Heart right ventricle (tissue), 16 donors: ENCODE results near the gene PPP1R10. TPM values are rescaled to one million over a fixed set of nuclear protein-coding genes. Genes with fewer than 3 reads are reported as not detected.

Experiments
- ATAC-seq, 8 donors: fragments of 200-7000 bp; cut with Tn5 transposase; one replicate each; pipeline ENCODE4 v1.9.1; 2020; ENCODE audit warnings: mild to moderate bottlenecking in 8 of 8, moderate library complexity in 8 of 8, moderate number of reproducible peaks in 1 of 8
- DNase-seq, 2 donors: peaks; one replicate each; pipeline ENCODE4 v3.0.0-alpha.2; 2020
- H3K27ac ChIP-seq, 10 donors: fragments of 200-600 bp; sonication (generic) in 2 of 10; one replicate each; pipeline versions ENCODE4 v1.5.0 to v1.8.0; 2020 to 2022; ENCODE audit warnings: mild to moderate bottlenecking in 3 of 10
- H3K27me3 ChIP-seq, 7 donors: fragments of 200-600 bp; one replicate each; pipeline ENCODE4 v1.8.0; 2021 to 2022; ENCODE audit warnings: mild to moderate bottlenecking in 2 of 7
- H3K36me3 ChIP-seq, 9 donors: fragments of 200-600 bp; sonication (generic) in 1 of 9; one replicate each; pipeline versions ENCODE4 v1.5.0 to v1.8.0; 2020 to 2022; ENCODE audit warnings: mild to moderate bottlenecking in 2 of 9
- H3K4me1 ChIP-seq, 9 donors: fragments of 200-600 bp; sonication (generic) in 1 of 9; one replicate each; pipeline versions ENCODE4 v1.5.0 to v1.8.0; 2020 to 2022; ENCODE audit warnings: mild to moderate bottlenecking in 4 of 9
- H3K4me3 ChIP-seq, 10 donors: fragments of 200-600 bp; sonication (generic) in 2 of 10; one replicate each; pipeline versions ENCODE4 v1.5.0 to v1.8.0; 2020 to 2022; ENCODE audit warnings: mild to moderate bottlenecking in 7 of 10, moderate library complexity in 2 of 10
- H3K9me3 ChIP-seq, 11 donors: fragments of 200-600 bp in 10 of 11; sonication (generic) in 2 of 11; one replicate each; pipeline versions ENCODE4 v1.5.0 to v1.8.0; 2013 to 2022; ENCODE audit warnings: mild to moderate bottlenecking in 2 of 11, control low read depth in 1 of 11, moderate library complexity in 1 of 11
- WGBS, 2 donors: extraction: QIAGEN DNeasy Blood & Tissue Kit; methylation state at CpG; one replicate each; pipeline ENCODE4 v1.1.7; 2013; ENCODE audit warnings: inconsistent platforms in 1 of 2; 5-methylcytosine and 5-hydroxymethylcytosine counted together
- intact Hi-C, 10 donors: fragments of 100-400 bp; cut with DNase I; formaldehyde crosslinking; loops; one replicate each; pipeline versions ENCODE4 v1.11.1 to v1.14.2; 2022
- polyA plus RNA-seq, 2 donors: library from polyadenylated mRNA; stranded (reverse); fragments of 200-250 nt; gene quantifications; one replicate each; pipeline ENCODE4 v1.2.3, GENCODE V29; 2013
- total RNA-seq, 10 donors: library from RNA; stranded (reverse); fragmentation: NEBNext Ultra II Directional in 3 of 10; extraction: Animal tissue kit (Norgen Biotek cat#: 25700) in 3 of 10; gene quantifications; one replicate each; pipeline versions ENCODE4 v1.2.1 to v1.2.4, GENCODE V29; 2021 to 2023
- TF ChIP-seq, protein P1 (sequence below), 9 donors: fragments of 200-600 bp; sonication (generic) in 2 of 9; IDR thresholded peaks; one replicate each; pipeline versions ENCODE4 v1.5.0 to v1.8.0; 2021 to 2022; ENCODE audit warnings: antibody characterized with exemption in 9 of 9, mild to moderate bottlenecking in 5 of 9, moderate library complexity in 1 of 9
- donor health status: Arrhythmogenic right ventricular cardiomyopathy.
- donor health status: ischemic (EF 13 %, LVEDD 7.1; RV severe dilation, severe dysfunction).
- donor health status: healthy with polysubstance abuse.
- donor health status: DM: no; HTN: yes; CAD: no.
- donor health status: DM: no; HTN: no; CAD: no.
- donor health status: ischemic (EF 25% LVEDD 6.9; RV normal size, moderate dysfunction).
- donor health status: ischemic (EF 25% LVEDD 5.7; RV mildly dilated, moderate dysfunction).
- donor health status: healthy.
- donor health status: DM: yes; HTN: yes; CAD: no.
- donor health status: Ischemic cardiomyopathy.
- donor health status: ischemic (EF 35%, LVEDD 5.7; RV mildly dilated, moderate dysfunction).
- donor health status: nonischemic (EF 11% LVEDD 7.7; RV severe dilation, severe dysfunction).
- donor health status: DM: yes; HTN: yes; CAD: no.
- donor health status: PGD.
- donor health status: ischemic (EF 29% LVEDD 5.4; RV normal size, mild dysfunction).
- donor health status: nonischemic (EF 23%, LVEDD 6.1; RV moderate dilation, normal function).

PPP1R10 gene
- total and polyA plus RNA-seq, 12 donors, result 7.8 to 51.1 (median 30.1) TPM

GRCh38 chr6:30635834-30636233 is 18.8 kb upstream of the PPP1R10 start:
- Histone ChIP-seq H3K27ac (no peak overlapping the region), H3K4me1 (no peaks in the 10 kb centered on the region), H3K36me3 (peaks cover 0 to 89% (median 13%) of the 10 kb centered on the region in 9 donors), H3K27me3 (no peaks in the 10 kb centered on the region), H3K4me3 (no peak overlapping the region), H3K9me3 (no peaks in the 10 kb centered on the region)
- WGBS, 2 donors, result 94 to 97% methylated on average over 3 of the region's 3 CpGs
- TF ChIP-seq, protein P1, sequence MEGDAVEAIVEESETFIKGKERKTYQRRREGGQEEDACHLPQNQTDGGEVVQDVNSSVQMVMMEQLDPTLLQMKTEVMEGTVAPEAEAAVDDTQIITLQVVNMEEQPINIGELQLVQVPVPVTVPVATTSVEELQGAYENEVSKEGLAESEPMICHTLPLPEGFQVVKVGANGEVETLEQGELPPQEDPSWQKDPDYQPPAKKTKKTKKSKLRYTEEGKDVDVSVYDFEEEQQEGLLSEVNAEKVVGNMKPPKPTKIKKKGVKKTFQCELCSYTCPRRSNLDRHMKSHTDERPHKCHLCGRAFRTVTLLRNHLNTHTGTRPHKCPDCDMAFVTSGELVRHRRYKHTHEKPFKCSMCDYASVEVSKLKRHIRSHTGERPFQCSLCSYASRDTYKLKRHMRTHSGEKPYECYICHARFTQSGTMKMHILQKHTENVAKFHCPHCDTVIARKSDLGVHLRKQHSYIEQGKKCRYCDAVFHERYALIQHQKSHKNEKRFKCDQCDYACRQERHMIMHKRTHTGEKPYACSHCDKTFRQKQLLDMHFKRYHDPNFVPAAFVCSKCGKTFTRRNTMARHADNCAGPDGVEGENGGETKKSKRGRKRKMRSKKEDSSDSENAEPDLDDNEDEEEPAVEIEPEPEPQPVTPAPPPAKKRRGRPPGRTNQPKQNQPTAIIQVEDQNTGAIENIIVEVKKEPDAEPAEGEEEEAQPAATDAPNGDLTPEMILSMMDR (IDR thresholded peaks at IDR 0.05), result no peak
- intact Hi-C loops, result no loop called here
- DNase-seq (no peak), ATAC-seq (no peak)

DNA sequence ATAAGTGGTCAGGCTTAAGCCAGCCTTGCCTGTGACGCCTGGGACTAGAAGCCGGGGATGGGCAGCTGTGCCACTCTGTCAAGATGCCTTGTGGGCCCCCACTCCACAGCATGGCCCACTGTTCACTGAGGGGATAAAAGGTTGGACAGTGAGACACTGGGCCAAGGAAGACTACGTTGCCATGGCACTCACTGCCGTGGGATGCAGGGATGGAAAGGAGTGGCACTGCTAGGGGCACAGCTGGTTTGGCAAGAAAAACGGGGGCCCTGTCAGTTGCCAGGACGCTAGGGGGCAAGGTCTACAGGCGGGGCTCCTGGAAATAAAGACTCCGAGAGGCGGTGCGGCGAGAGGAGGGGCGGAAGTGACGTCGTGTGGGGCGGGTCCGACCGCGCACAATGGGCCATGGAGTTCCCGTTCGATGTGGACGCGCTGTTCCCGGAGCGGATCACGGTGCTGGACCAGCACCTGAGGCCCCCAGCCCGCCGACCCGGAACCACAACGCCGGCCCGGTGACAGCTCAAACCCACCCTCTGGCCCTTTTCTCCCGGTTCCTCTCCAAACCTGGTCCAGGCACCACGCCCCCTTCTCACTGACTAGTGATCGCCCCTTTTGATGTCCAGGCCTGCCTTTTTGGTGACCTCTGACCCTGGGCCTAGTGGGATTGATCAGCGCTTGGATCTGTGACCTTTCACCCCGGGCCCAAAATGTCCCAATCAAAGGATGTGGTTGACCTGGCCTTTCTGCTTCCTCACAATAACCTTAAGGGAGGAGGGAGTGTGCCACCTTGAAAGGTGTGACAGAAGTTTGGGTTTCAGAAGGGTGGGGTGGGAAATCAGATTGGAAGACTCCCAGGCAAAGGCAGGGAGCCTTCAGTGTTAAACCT is 9.7 kb upstream of the PPP1R10 start, which contains the start of gene ATAT1:
TSS of gene ATAT1 (plus strand) at position 391 of the 883 bp plus-strand sequence.
- H3K4me3 ChIP-seq, result peak within 1 kb of the TSS; percentile 38 to 86 (median 60)
- intact Hi-C loops, result loop anchor here in 3 of 10 donors (5.0 kb wide), 2 partner anchors 46 to 96 kb away; partner anchors contain the start of genes DHX16 (in 2 of the 3) and TUBB (in 1 of the 3)
- H3K36me3 ChIP-seq, result peaks cover 0 to 86% (median 38%) of the 10 kb centered on the region in 9 donors
- ATAC-seq (peak; percentile 94 to 99 (median 97)), DNase-seq (peak; percentile 89 to 91)
- no peaks in the 10 kb centered on the region for H3K9me3 ChIP-seq
- peak within 1 kb of the TSS; percentile 74 to 94 (median 84) for H3K27ac ChIP-seq
- TF ChIP-seq, protein P1 (IDR thresholded peaks at IDR 0.05), result peak in 7 of 9 donors; percentile 16 to 63 (median 48)
- H3K27me3 ChIP-seq, result no peaks in the 10 kb centered on the region
- peaks cover 3 to 20% (median 10%) of the 10 kb centered on the region in 9 donors for H3K4me1 ChIP-seq
- 2 to 3% methylated on average over 36 of the region's 36 CpGs for WGBS, 2 donors

- H3K9me3 ChIP-seq, result no peaks in the 10 kb centered on the region
- peaks cover 3 to 20% (median 10%) of the 10 kb centered on the region in 9 donors for H3K4me1 ChIP-seq
- no peak overlapping the region for H3K27ac ChIP-seq
- H3K27me3 ChIP-seq, result no peaks in the 10 kb centered on the region
- DNase-seq (no peak), ATAC-seq (peak in 1 of 8 donors; percentile 6)
- intact Hi-C loops, result loop anchor here in 3 of 10 donors (5.0 kb wide), 2 partner anchors 47 to 97 kb away; partner anchors contain the start of genes DHX16 (in 2 of the 3) and TUBB (in 1 of the 3)
- 96 to 98% methylated on average over 8 of the region's 8 CpGs for WGBS, 2 donors
- peaks cover 0 to 86% (median 50%) of the 10 kb centered on the region in 9 donors for H3K36me3 ChIP-seq
- no peak overlapping the region for H3K4me3 ChIP-seq
- TF ChIP-seq, protein P1 (IDR thresholded peaks at IDR 0.05), result no peak
These were observed 8.5 kb upstream of the PPP1R10 start for GRCh38 chr6:30625511-30625910.

- Histone ChIP-seq H3K4me3 (no peak overlapping the region), H3K27ac (peak overlapping the region in 3 of 10 donors; percentile 89 to 97 (median 90)), H3K36me3 (peaks cover 6 to 71% (median 50%) of the 10 kb centered on the region in 9 donors), H3K9me3 (no peaks in the 10 kb centered on the region), H3K27me3 (no peaks in the 10 kb centered on the region), H3K4me1 (peaks cover 9 to 18% (median 15%) of the 10 kb centered on the region in 9 donors)
- no peak for DNase-seq
- TF ChIP-seq, protein P1 (IDR thresholded peaks at IDR 0.05), result no peak
- intact Hi-C loops, result loop anchor here in 3 of 10 donors (5.0 kb wide), 3 partner anchors 68 to 123 kb away; partner anchors contain the start of genes FLOT1 (in 1 of the 3), IER3 (in 1 of the 3), PPP1R18 (in 1 of the 3) and TUBB (in 1 of the 3)
- ATAC-seq, result no peak
- WGBS, 2 donors, result 97% methylated on average over 11 of the region's 11 CpGs
These were observed 2.5 kb upstream of the PPP1R10 start for GRCh38 chr6:30619561-30619960.
